Heart left ventricle (tissue), 16 donors: ENCODE measurements around the gene HOOK2. TPM values are rescaled to one million over a fixed set of nuclear protein-coding genes. Genes with fewer than 3 reads are reported as not detected.

Experiments used
- ATAC-seq, 4 donors: fragments of 200-7000 bp; cut with Tn5 transposase; one replicate each; pipeline ENCODE4 v1.9.1; 2020 to 2022; ENCODE audit warnings: moderate library complexity in 4 of 4, mild to moderate bottlenecking in 3 of 4, moderate number of reproducible peaks in 1 of 4
- DNase-seq, 5 donors: peaks; one replicate each; pipeline ENCODE4 v3.0.0-alpha.2; 2020
- H3K27ac ChIP-seq, 12 donors: fragments of 200-600 bp; sonication (generic) in 4 of 12; one replicate each; pipeline versions ENCODE4 v1.5.0 to v1.8.0; 2016 to 2022; ENCODE audit warnings: mild to moderate bottlenecking in 2 of 12
- H3K27me3 ChIP-seq, 9 donors: fragments of 200-600 bp; sonication (generic) in 2 of 9; one replicate each; pipeline versions ENCODE4 v1.5.1 to v1.8.0; 2016 to 2022; ENCODE audit warnings: mild to moderate bottlenecking in 3 of 9
- H3K36me3 ChIP-seq, 9 donors: fragments of 200-600 bp; sonication (generic) in 2 of 9; one replicate each; pipeline versions ENCODE4 v1.5.0 to v1.8.0; 2018 to 2022; ENCODE audit warnings: mild to moderate bottlenecking in 2 of 9
- H3K4me1 ChIP-seq, 12 donors: fragments of 200-600 bp; sonication (generic) in 4 of 12; one replicate each; pipeline versions ENCODE4 v1.5.0 to v1.8.0; 2016 to 2022; ENCODE audit warnings: mild to moderate bottlenecking in 3 of 12
- H3K4me3 ChIP-seq, 12 donors: fragments of 200-600 bp; sonication (generic) in 4 of 12; one replicate each; pipeline versions ENCODE4 v1.5.0 to v1.8.0; 2017 to 2022; ENCODE audit warnings: mild to moderate bottlenecking in 9 of 12, moderate library complexity in 4 of 12
- H3K9me3 ChIP-seq, 12 donors: fragments of 200-600 bp; sonication (generic) in 4 of 12; one replicate each; pipeline versions ENCODE4 v1.5.0 to v1.8.0; 2016 to 2022; ENCODE audit warnings: mild to moderate bottlenecking in 1 of 12
- POLR2A ChIP-seq, 2 donors: fragments of 450-650 bp; IDR thresholded peaks; one replicate each; pipeline ENCODE4 v1.6.1; 2017; ENCODE audit warnings: antibody characterized with exemption in 2 of 2, mild to moderate bottlenecking in 2 of 2, moderate library complexity in 2 of 2
- whole genome bisulfite sequencing, 4 donors: extraction: QIAGEN DNeasy Blood & Tissue Kit in 2 of 4; methylation state at CpG; one replicate each; pipeline versions ENCODE4 v1.1.5 to v1.1.7; 2013 to 2018; 5-methylcytosine and 5-hydroxymethylcytosine counted together
- intact Hi-C, 10 donors: fragments of 100-400 bp; cut with DNase I; formaldehyde crosslinking; loops; one replicate each; pipeline versions ENCODE4 v1.11.1 to v1.14.2; 2022
- polyA plus RNA-seq, 2 donors: library from polyadenylated mRNA; stranded (reverse); fragments of 200-250 nt; gene quantifications; one replicate each; pipeline ENCODE4 v1.2.3, GENCODE V29; 2013
- total RNA-seq, 9 donors: library from RNA; depleted of rRNA in 2 of 9; stranded (reverse); fragments of >200 nt in 2 of 9; fragmentation: NEBNext Ultra II Directional in 3 of 9; extraction: Animal tissue kit (Norgen Biotek cat#: 25700) in 3 of 9; gene quantifications; one replicate each; pipeline versions ENCODE4 v1.1.0 to v1.2.4, GENCODE V29; 2016 to 2023
- TF ChIP-seq, protein P1 (sequence below), 12 donors: fragments of 200-600 bp; sonication (generic) in 4 of 12; IDR thresholded peaks; one replicate each; pipeline versions ENCODE4 v1.5.0 to v1.8.0; 2018 to 2022; ENCODE audit warnings: antibody characterized with exemption in 12 of 12, mild to moderate bottlenecking in 5 of 12
- donor health status: ischemic (EF 13 %, LVEDD 7.1; RV severe dilation, severe dysfunction).
- donor health status: healthy with polysubstance abuse.
- donor health status: DM: no; HTN: yes; CAD: no.
- donor health status: DM: no; HTN: no; CAD: no.
- donor health status: ischemic (EF 25% LVEDD 6.9; RV normal size, moderate dysfunction).
- donor health status: ischemic (EF 25% LVEDD 5.7; RV mildly dilated, moderate dysfunction).
- donor health status: healthy.
- donor health status: DM: yes; HTN: yes; CAD: no.
- donor health status: ischemic (EF 35%, LVEDD 5.7; RV mildly dilated, moderate dysfunction).
- donor health status: nonischemic (EF 11% LVEDD 7.7; RV severe dilation, severe dysfunction).
- donor health status: DM: yes; HTN: yes; CAD: no.
- donor health status: PGD.
- donor health status: ischemic (EF 29% LVEDD 5.4; RV normal size, mild dysfunction).
- donor health status: nonischemic (EF 23%, LVEDD 6.1; RV moderate dilation, normal function).

HOOK2 gene
- total and polyA plus RNA-seq, 11 donors = 29.9 to 90.1 (median 62.6) TPM

DNA sequence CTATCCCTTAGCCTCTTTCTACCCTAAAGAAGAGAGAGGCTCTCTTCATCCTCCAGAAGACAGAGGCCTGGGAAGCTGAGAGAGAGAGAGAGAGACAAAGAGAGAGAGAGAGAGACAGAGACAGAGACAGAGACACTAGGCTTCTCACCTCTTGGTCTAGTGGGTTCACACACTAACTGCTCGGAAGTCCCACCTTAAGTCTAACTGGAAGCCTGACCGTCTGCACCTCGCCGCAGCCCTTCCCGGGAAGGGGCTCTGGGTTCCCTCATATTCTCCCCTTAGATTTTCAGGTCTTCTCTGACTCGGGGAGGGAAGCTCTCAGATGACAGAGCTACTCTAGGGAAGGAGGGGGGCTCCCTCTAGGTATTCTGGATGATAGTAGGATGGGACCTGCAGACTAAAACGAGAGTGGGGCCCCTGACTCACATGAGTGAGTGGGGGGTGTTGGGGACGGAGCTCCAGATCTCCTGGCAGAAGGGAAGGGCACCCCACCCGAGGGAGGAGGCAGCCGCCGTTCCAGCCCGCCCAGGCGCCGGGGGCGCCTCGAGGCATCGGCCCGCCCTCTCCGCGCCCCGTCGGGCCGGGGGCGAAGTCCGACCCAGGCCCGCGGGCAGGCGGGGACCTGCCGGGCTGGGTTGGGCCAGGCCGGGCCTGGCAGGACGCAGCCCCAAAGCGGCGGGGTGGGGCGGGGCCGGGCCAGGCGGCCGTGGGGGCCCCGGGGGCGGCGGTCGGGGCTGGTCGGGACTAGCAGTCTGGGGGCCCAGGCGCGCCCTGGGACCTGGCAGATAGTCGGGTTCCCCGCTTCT is 13.9 kb upstream of the HOOK2 start:
- ATAC-seq (no peak), DNase-seq (no peak)
- Histone ChIP-seq H3K36me3 (peaks cover 0 to 12% (median 0%) of the 10 kb centered on the region in 9 donors), H3K4me1 (peaks cover 2 to 70% (median 55%) of the 10 kb centered on the region in 12 donors), H3K9me3 (no peaks in the 10 kb centered on the region), H3K27me3 (no peaks in the 10 kb centered on the region), H3K27ac (peak overlapping the region; percentile 95 to 100 (median 99)), H3K4me3 (peak overlapping the region; percentile 15 to 99 (median 84))
- WGBS, 4 donors = 2 to 10% (median 3%) methylated on average over 7 to 46 of the region's 46 CpGs
- intact Hi-C loops = loop anchor here in 1 of 10 donors (10.0 kb wide), 1 partner anchor 366 kb away; the partner anchor contains the start of genes IER2 and STX10
- TF ChIP-seq POLR2A (IDR thresholded peaks at IDR 0.05) = no peak
- TF ChIP-seq, protein P1, sequence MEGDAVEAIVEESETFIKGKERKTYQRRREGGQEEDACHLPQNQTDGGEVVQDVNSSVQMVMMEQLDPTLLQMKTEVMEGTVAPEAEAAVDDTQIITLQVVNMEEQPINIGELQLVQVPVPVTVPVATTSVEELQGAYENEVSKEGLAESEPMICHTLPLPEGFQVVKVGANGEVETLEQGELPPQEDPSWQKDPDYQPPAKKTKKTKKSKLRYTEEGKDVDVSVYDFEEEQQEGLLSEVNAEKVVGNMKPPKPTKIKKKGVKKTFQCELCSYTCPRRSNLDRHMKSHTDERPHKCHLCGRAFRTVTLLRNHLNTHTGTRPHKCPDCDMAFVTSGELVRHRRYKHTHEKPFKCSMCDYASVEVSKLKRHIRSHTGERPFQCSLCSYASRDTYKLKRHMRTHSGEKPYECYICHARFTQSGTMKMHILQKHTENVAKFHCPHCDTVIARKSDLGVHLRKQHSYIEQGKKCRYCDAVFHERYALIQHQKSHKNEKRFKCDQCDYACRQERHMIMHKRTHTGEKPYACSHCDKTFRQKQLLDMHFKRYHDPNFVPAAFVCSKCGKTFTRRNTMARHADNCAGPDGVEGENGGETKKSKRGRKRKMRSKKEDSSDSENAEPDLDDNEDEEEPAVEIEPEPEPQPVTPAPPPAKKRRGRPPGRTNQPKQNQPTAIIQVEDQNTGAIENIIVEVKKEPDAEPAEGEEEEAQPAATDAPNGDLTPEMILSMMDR (IDR thresholded peaks at IDR 0.05) = no peak

DNA sequence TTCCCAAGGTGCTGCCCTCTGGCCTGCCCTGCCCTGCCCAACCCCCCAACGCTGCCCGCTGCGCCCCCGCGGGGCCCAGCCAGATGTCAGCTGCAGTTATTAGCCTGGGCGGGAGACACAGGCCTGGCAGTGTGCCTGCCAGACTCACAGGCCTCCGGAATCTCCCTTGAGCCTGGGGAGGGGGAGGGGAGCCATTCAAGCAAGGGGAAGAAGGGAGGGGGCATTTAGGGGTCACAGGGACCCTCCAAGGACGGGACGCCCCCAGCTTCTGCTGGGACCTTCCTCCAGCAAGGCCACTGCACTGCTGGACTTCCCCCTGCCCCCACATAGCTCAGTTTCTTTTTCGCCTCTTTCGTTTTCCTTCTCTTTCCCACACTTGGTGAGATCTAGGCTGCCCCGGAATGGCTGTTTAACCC is 13.3 kb upstream of the HOOK2 start:
- Histone ChIP-seq H3K27ac (peak overlapping the region; percentile 95 to 100 (median 99)), H3K9me3 (no peaks in the 10 kb centered on the region), H3K27me3 (no peaks in the 10 kb centered on the region), H3K4me1 (peaks cover 4 to 70% (median 58%) of the 10 kb centered on the region in 12 donors), H3K36me3 (peaks cover 0 to 12% (median 0%) of the 10 kb centered on the region in 9 donors), H3K4me3 (peak overlapping the region in 10 of 12 donors; percentile 63 to 99 (median 88))
- DNase-seq (peak; percentile 91 to 95 (median 92)), ATAC-seq (peak in 2 of 4 donors; percentile 1 to 2)
- WGBS, 4 donors = 1 to 4% (median 3%) methylated on average over 12 of the region's 12 CpGs
- TF ChIP-seq POLR2A (IDR thresholded peaks at IDR 0.05) = no peak
- TF ChIP-seq, protein P1 (IDR thresholded peaks at IDR 0.05) = peak in 3 of 12 donors; percentile 8 to 28 (median 25)
- intact Hi-C loops = loop anchor here in 1 of 10 donors (10.0 kb wide), 1 partner anchor 366 kb away; the partner anchor contains the start of genes IER2 and STX10

DNA sequence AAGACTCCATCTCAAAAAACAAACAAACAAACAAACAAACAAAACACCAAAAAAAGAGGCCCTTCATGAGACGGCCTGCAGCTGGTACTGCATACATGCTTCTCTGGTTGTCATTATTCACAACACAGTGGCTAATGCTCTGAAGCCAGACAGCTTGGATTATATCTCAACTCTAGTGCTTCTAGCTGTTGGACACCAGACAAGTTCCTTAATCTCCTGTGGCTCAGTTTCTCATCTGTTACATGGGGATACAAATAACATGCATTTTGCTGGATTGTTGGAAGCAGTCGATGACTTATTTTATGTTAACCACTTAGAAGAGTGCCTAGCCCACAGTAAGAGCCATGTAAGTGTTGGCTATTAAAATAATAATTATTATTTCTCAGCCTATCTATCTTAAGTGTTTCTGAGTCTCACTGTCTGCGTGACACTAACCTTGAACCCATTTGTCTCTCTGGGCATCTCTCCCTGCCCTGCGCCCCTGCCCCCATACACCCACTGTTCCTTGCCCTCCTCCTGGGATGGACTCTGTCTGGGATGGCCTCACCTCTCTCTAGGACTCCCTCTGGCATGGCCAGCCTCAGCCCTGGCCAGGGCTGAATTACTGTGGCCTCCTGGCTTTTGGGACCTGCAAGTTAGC is 12.8 kb upstream of the HOOK2 start:
- WGBS, 4 donors = 41 to 51% (median 47%) methylated on average over 4 of the region's 4 CpGs
- H3K36me3 ChIP-seq = peaks cover 0 to 11% (median 0%) of the 10 kb centered on the region in 9 donors
- ATAC-seq (no peak), DNase-seq (no peak)
- intact Hi-C loops = loop anchor here in 1 of 10 donors (10.0 kb wide), 1 partner anchor 367 kb away; the partner anchor contains the start of genes IER2 and STX10
- peak overlapping the region; percentile 95 to 100 (median 99) for H3K27ac ChIP-seq
- peaks cover 7 to 73% (median 63%) of the 10 kb centered on the region in 12 donors for H3K4me1 ChIP-seq
- H3K9me3 ChIP-seq = no peaks in the 10 kb centered on the region
- H3K4me3 ChIP-seq = peak overlapping the region in 8 of 12 donors; percentile 63 to 99 (median 84)
- TF ChIP-seq, protein P1 (IDR thresholded peaks at IDR 0.05) = no peak
- TF ChIP-seq POLR2A (IDR thresholded peaks at IDR 0.05) = no peak
- H3K27me3 ChIP-seq = no peaks in the 10 kb centered on the region
